PC-9 (cell line): ENCODE data around the gene CHRNA7.

ENCODE experiments used
- EZH2 ChIP-seq: fragments of 200-600 bp; sonication (generic); IDR thresholded peaks from 2 replicates; pipeline ENCODE4 v1.8.0; 2017; ENCODE audit warnings: antibody characterized with exemption, low read depth
- TF ChIP-seq, protein P1 (sequence below): fragments of 200-600 bp; sonication (generic); conservative IDR thresholded peaks from 2 replicates; pipeline ENCODE4 v1.6.1; 2017; ENCODE audit warnings: mixed run types, antibody characterized with exemption, mild to moderate bottlenecking, moderate library complexity

DNA sequence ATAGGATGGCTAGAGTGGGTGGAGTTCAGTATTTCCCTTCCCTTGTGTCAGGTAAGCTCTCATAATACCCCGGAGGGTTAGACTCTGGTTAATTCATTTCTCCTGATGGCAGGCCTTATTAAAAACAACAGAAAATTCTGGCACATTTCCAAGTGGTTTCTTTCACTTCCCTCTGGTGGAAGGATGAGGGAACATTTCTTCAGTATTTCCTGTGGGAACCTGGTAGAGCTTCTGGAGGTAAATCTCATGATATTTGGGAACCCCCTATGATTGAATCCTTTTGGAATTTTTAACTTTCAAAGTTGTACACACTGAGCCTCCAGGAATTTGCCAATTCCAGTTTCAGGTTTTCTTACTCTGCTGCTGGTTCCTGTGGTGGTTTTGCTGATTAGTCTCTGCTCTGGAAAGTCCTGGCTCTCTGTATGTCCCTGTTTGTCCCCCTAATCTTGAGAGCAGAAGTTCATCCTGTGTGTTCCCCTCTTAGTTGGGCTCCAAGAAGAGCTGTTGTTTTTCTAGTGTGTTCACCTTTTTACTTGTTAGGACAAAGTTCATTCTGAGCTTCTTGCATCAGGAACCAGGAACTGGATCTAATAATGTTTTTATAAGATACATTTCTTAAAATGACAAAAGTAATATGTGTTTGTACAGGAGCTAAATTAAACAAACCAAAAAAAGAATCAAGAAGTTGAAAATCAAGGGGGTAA lies 12.1 kb downstream of the CHRNA7 start:
- TF ChIP-seq, protein P1, sequence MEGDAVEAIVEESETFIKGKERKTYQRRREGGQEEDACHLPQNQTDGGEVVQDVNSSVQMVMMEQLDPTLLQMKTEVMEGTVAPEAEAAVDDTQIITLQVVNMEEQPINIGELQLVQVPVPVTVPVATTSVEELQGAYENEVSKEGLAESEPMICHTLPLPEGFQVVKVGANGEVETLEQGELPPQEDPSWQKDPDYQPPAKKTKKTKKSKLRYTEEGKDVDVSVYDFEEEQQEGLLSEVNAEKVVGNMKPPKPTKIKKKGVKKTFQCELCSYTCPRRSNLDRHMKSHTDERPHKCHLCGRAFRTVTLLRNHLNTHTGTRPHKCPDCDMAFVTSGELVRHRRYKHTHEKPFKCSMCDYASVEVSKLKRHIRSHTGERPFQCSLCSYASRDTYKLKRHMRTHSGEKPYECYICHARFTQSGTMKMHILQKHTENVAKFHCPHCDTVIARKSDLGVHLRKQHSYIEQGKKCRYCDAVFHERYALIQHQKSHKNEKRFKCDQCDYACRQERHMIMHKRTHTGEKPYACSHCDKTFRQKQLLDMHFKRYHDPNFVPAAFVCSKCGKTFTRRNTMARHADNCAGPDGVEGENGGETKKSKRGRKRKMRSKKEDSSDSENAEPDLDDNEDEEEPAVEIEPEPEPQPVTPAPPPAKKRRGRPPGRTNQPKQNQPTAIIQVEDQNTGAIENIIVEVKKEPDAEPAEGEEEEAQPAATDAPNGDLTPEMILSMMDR = no peak
- TF ChIP-seq EZH2 = no peak
